CD4-positive, alpha-beta T cell (primary cell): Measurements from ENCODE around the gene C2CD4C. TPM values are rescaled to one million over a fixed set of nuclear protein-coding genes. Genes with fewer than 3 reads are reported as not detected.

ENCODE experiments used
- ATAC-seq: fragments of 200-7000 bp; cut with Tn5 transposase; one replicate; pipeline ENCODE4 v1.10.0; 2022; ENCODE audit warnings: mild to moderate bottlenecking; ENCODE audit not compliant: poor library complexity
- CTCF ChIA-PET: fragments of 350-600 bp; sonication (Branson Sonifier 250); formaldehyde crosslinking; loops from one replicate; lab custom pipeline; 2021; ENCODE audit warnings: antibody characterized with exemption, inconsistent platforms; lab: Charles Lee
- POLR2A ChIA-PET: fragments of 350-600 bp; sonication (Branson Sonifier 250); formaldehyde crosslinking; loops from one replicate; lab custom pipeline; 2021; ENCODE audit warnings: antibody characterized with exemption, inconsistent platforms; lab: Charles Lee
- DNase-seq, 14 experiments: peaks; one replicate each; pipeline ENCODE4 v3.0.0-alpha.2; 2013 to 2020; ENCODE audit warnings: mixed read lengths in 2 of 14
- H3K27ac ChIP-seq, 2 donors: one replicate each; pipeline versions ENCODE4 v1.5.1 to v1.7.0; 2013; ENCODE audit warnings: low read length in 2 of 2, low read depth in 1 of 2, mild to moderate bottlenecking in 1 of 2
- H3K27me3 ChIP-seq, 2 experiments: 1 replicate in 1 of 2; 2 replicates in 1 of 2; pipeline versions ENCODE4 v1.6.1 to v1.7.0; 2013; ENCODE audit warnings: low read length in 2 of 2, control low read depth in 1 of 2, mild to moderate bottlenecking in 1 of 2, moderate library complexity in 1 of 2; ENCODE audit not compliant: insufficient read depth in 2 of 2, control insufficient read depth in 1 of 2
- H3K36me3 ChIP-seq: one replicate; pipeline ENCODE4 v1.6.1; 2013; ENCODE audit warnings: low read length, control low read depth; ENCODE audit not compliant: insufficient read depth
- H3K4me1 ChIP-seq: one replicate; pipeline ENCODE4 v1.6.1; 2013; ENCODE audit warnings: low read length, control low read depth; ENCODE audit not compliant: insufficient read depth
- H3K4me3 ChIP-seq: one replicate; pipeline ENCODE4 v1.5.1; 2013; ENCODE audit warnings: mild to moderate bottlenecking, low read length, moderate library complexity
- H3K9me3 ChIP-seq, 2 experiments: 1 replicate in 1 of 2; 2 replicates in 1 of 2; pipeline versions ENCODE4 v1.6.1 to v1.7.0; 2013; ENCODE audit warnings: low read length in 2 of 2, mild to moderate bottlenecking in 2 of 2, control low read depth in 1 of 2, moderate library complexity in 1 of 2; ENCODE audit not compliant: control insufficient read depth in 1 of 2, insufficient read depth in 1 of 2
- H3K27ac Mint-ChIP-seq: one replicate; pipeline ENCODE4 v1.8.0; 2020; ENCODE audit warnings: mixed read lengths
- H3K27me3 Mint-ChIP-seq: one replicate; pipeline ENCODE4 v1.8.0; 2021; ENCODE audit warnings: mixed read lengths
- H3K36me3 Mint-ChIP-seq: one replicate; pipeline ENCODE4 v1.8.0; 2021; ENCODE audit warnings: low read depth, mixed read lengths
- H3K4me1 Mint-ChIP-seq: one replicate; pipeline ENCODE4 v1.8.0; 2021; ENCODE audit warnings: low read depth, mixed read lengths
- H3K4me3 Mint-ChIP-seq: one replicate; pipeline ENCODE4 v1.8.0; 2020; ENCODE audit warnings: mild to moderate bottlenecking, mixed read lengths
- H3K9me3 Mint-ChIP-seq: one replicate; pipeline ENCODE4 v1.8.0; 2020; ENCODE audit warnings: mixed read lengths
- intact Hi-C, 2 experiments: fragments of 100-400 bp; cut with DNase I in 1 of 2; cut with micrococcal nuclease in 1 of 2; formaldehyde crosslinking; loops; one replicate each; pipeline versions ENCODE4 v1.15.1 to v1.9.0; 2023 to 2025; cut with DNase I, micrococcal nuclease
- total RNA-seq, 174 experiments: library from RNA in 2 of 174; stranded (reverse) in 2 of 174; gene quantifications; one replicate each; pipeline ENCODE4 v1.2.3 and lab custom pipeline; 2021 to 2026
- TF ChIP-seq, protein P1 (sequence below): fragments of 200-600 bp; IDR thresholded peaks from one replicate; pipeline ENCODE4 v1.8.0; 2022; ENCODE audit warnings: antibody characterized with exemption, mild to moderate bottlenecking

The C2CD4C gene
- total RNA-seq, 2 experiments from 2014 or later = not detected

DNA sequence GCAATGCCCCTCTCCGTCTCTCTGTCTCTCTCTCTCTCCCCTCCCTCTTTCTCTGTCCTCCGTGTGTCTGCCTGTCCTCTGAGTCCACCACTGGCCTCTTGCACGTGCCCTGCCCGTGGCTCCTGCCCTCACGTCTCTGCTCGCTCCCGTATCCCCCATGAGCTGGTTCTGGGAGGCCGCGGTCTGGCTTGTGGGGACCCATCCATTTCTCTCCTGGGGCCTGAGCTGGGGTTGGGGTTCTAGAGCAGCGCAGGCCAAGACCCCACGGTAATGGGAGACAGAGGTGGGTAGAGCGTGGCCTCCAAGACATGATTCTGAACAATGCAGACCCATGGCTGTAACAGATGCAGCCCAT is 19.0 kb downstream of the C2CD4C start:
- no peak overlapping the region for H3K27ac ChIP-seq
- peaks cover 0 to 12% of the 10 kb centered on the region in 2 experiments for H3K9me3 ChIP-seq
- ChIA-PET CTCF (no interaction called here), POLR2A (no interaction called here)
- H3K4me3 ChIP-seq = no peak overlapping the region
- Mint-ChIP-seq H3K27ac (no peak overlapping the region), H3K27me3 (peaks cover 26% of the 10 kb centered on the region), H3K4me1 (no peaks in the 10 kb centered on the region), H3K36me3 (no peaks in the 10 kb centered on the region), H3K9me3 (peaks cover 4% of the 10 kb centered on the region), H3K4me3 (no peak overlapping the region)
- no peak for ATAC-seq
- H3K4me1 ChIP-seq = no peaks in the 10 kb centered on the region
- DNase-seq = no peak
- peaks cover 6 to 7% of the 10 kb centered on the region in 2 experiments for H3K27me3 ChIP-seq
- H3K36me3 ChIP-seq = no peaks in the 10 kb centered on the region
- TF ChIP-seq, protein P1, sequence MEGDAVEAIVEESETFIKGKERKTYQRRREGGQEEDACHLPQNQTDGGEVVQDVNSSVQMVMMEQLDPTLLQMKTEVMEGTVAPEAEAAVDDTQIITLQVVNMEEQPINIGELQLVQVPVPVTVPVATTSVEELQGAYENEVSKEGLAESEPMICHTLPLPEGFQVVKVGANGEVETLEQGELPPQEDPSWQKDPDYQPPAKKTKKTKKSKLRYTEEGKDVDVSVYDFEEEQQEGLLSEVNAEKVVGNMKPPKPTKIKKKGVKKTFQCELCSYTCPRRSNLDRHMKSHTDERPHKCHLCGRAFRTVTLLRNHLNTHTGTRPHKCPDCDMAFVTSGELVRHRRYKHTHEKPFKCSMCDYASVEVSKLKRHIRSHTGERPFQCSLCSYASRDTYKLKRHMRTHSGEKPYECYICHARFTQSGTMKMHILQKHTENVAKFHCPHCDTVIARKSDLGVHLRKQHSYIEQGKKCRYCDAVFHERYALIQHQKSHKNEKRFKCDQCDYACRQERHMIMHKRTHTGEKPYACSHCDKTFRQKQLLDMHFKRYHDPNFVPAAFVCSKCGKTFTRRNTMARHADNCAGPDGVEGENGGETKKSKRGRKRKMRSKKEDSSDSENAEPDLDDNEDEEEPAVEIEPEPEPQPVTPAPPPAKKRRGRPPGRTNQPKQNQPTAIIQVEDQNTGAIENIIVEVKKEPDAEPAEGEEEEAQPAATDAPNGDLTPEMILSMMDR = no peak
- intact Hi-C loops = no loop called here

DNA sequence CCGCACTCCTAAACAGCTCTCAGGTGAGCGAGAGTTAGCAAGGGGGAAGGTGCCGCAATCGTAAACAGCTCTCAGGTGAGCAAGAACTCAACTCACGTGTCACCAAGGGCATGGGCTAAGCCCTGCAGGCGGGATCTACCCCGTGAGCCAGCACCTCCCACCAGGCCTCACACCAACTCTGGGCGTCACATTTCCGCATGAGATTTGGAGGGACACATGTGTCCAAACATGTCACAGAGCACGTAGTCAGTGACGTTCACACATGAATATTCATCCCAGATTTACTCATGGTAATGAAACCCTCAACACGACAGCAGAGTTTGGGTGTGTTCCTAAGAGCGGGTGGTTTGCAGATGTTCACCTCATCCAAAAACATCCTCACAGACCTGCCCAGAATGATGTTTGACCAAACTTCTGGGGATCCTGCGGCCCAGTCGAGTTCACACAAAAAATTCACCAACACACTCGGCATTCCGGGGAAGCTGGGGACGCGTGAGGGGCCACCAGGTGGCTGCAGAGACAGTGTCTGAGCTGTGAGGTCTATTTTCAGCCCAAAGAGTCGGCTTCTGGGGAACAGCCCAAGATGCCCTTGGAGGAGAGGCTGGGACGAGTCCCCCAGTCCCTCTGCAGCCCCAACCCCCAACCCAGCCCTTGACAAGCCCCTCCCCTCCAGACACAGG is 19.6 kb downstream of the C2CD4C start:
- ATAC-seq (no peak), DNase-seq (no peak)
- Mint-ChIP-seq H3K4me1 (no peaks in the 10 kb centered on the region), H3K27me3 (peaks cover 31% of the 10 kb centered on the region), H3K36me3 (no peaks in the 10 kb centered on the region), H3K27ac (no peak overlapping the region), H3K4me3 (no peak overlapping the region), H3K9me3 (peaks cover 4% of the 10 kb centered on the region)
- ChIA-PET CTCF (no interaction called here), POLR2A (no interaction called here)
- Histone ChIP-seq H3K4me1 (peaks cover under 1% of the 10 kb centered on the region), H3K36me3 (no peaks in the 10 kb centered on the region), H3K27ac (no peak overlapping the region), H3K9me3 (peaks cover 0 to 13% of the 10 kb centered on the region in 2 experiments), H3K27me3 (peaks cover 8 to 9% of the 10 kb centered on the region in 2 experiments), H3K4me3 (no peak overlapping the region)
- TF ChIP-seq, protein P1 = no peak
- intact Hi-C loops = no loop called here

DNA sequence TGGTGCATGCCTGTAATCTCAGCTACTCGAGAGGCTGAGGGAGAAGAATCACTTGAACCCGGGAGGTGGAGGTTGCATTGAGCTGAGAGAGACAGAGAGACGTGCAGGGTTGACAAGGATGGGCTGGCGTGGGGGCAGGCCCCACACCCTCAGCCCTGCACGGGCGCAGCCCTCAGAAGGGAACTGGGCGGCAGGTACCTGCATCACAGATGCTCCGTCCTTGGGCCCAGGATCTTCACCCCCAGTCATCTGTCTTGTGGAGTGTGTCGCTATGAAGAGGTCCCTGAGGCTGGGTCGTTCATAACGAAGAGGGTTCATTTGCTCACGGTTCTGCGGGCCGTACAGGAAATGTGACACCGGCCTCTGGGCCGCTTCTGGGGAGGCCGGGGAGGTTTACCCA is 20.3 kb downstream of the C2CD4C start:
- intact Hi-C loops = no loop called here
- POLR2A ChIA-PET = no interaction called here
- Mint-ChIP-seq H3K4me1 (peaks cover 2% of the 10 kb centered on the region), H3K9me3 (peaks cover 4% of the 10 kb centered on the region), H3K27me3 (peaks cover 38% of the 10 kb centered on the region), H3K4me3 (no peak overlapping the region), H3K27ac (no peak overlapping the region), H3K36me3 (no peaks in the 10 kb centered on the region)
- Histone ChIP-seq H3K27ac (no peak overlapping the region), H3K36me3 (no peaks in the 10 kb centered on the region), H3K9me3 (peaks cover 0 to 20% of the 10 kb centered on the region in 2 experiments), H3K4me3 (no peak overlapping the region), H3K27me3 (peaks cover 15 to 16% of the 10 kb centered on the region in 2 experiments), H3K4me1 (peaks cover 8% of the 10 kb centered on the region)
- ATAC-seq (no peak), DNase-seq (no peak)
- TF ChIP-seq, protein P1 = no peak
- CTCF ChIA-PET = no interaction called here
